ENCODE measurements around the gene LHFPL6. TPM values are rescaled to one million over a fixed set of nuclear protein-coding genes. Genes with fewer than 3 reads are reported as not detected.

The LHFPL6 gene
- total RNA-seq, 4 donors from 2014 or later = 40.2 to 77.5 (median 66.6) TPM

- no peaks in the 10 kb centered on the region for H3K27me3 ChIP-seq
- peak; percentile 35 for ATAC-seq
- no peak for TF ChIP-seq POLR2A (IDR thresholded peaks at IDR 0.05)
- no peak for TF ChIP-seq POLR2AphosphoS5 (IDR thresholded peaks at IDR 0.05)
- no peak for TF ChIP-seq CTCF (IDR thresholded peaks at IDR 0.05)
- no peak for TF ChIP-seq EP300 (IDR thresholded peaks at IDR 0.05)
- 24 to 64% methylated on average over 2 to 9 of the region's 13 CpGs for WGBS, 2 donors (ENCODE audit: low coverage in 1 of 2)
- H3K27ac ChIP-seq = peak overlapping the region in 2 of 4 donors; percentile 17 to 43
- peaks cover 3 to 48% (median 4%) of the 10 kb centered on the region in 3 donors for H3K4me1 ChIP-seq
- no peaks in the 10 kb centered on the region for H3K36me3 ChIP-seq
- H3K9me3 ChIP-seq = no peaks in the 10 kb centered on the region
- H3K4me3 ChIP-seq = no peak overlapping the region
Measured at GRCh38 chr13:39394796-39395678, 208.0 kb downstream of the LHFPL6 start.

GRCh38 chr13:39391761-39392160, 211.2 kb downstream of the LHFPL6 start:
- ATAC-seq = no peak
- no peak for TF ChIP-seq EP300 (IDR thresholded peaks at IDR 0.05)
- no peak for TF ChIP-seq POLR2A (IDR thresholded peaks at IDR 0.05)
- no peak for TF ChIP-seq POLR2AphosphoS5 (IDR thresholded peaks at IDR 0.05)
- TF ChIP-seq CTCF (IDR thresholded peaks at IDR 0.05) = no peak

GRCh38 chr13:39389013-39389412, 214.0 kb downstream of the LHFPL6 start:
- Histone ChIP-seq H3K27ac (no peak overlapping the region), H3K36me3 (no peaks in the 10 kb centered on the region), H3K4me3 (no peak overlapping the region), H3K4me1 (peaks cover 5 to 28% (median 6%) of the 10 kb centered on the region in 3 donors), H3K27me3 (no peaks in the 10 kb centered on the region), H3K9me3 (no peaks in the 10 kb centered on the region)
- ATAC-seq = no peak
- 82 to 86% methylated on average over 1 to 5 of the region's 5 CpGs for WGBS, 2 donors (ENCODE audit: low coverage in 1 of 2)
- TF ChIP-seq POLR2AphosphoS5 (IDR thresholded peaks at IDR 0.05) (no peak), POLR2A (IDR thresholded peaks at IDR 0.05) (no peak), CTCF (IDR thresholded peaks at IDR 0.05) (no peak), EP300 (IDR thresholded peaks at IDR 0.05) (no peak)

More at GRCh38 chr13:39391761-39392160, 211.2 kb downstream of the LHFPL6 start:
- Histone ChIP-seq H3K4me1 (peaks cover 3 to 25% (median 4%) of the 10 kb centered on the region in 3 donors), H3K27ac (no peak overlapping the region), H3K4me3 (no peak overlapping the region), H3K36me3 (no peaks in the 10 kb centered on the region), H3K27me3 (no peaks in the 10 kb centered on the region), H3K9me3 (no peaks in the 10 kb centered on the region)
- 67 to 92% methylated on average over 1 to 2 of the region's 2 CpGs for WGBS, 2 donors (ENCODE audit: low coverage in 1 of 2)

- H3K36me3 ChIP-seq = no peaks in the 10 kb centered on the region
- WGBS, 2 donors (ENCODE audit: low coverage in 1 of 2) = 11 to 29% methylated on average over 2 to 3 of the region's 3 CpGs
- no peak for ATAC-seq
- peak overlapping the region in 2 of 4 donors; percentile 14 to 48 for H3K27ac ChIP-seq
- H3K4me3 ChIP-seq = no peak overlapping the region
- H3K27me3 ChIP-seq = no peaks in the 10 kb centered on the region
- H3K4me1 ChIP-seq = peaks cover 5 to 32% (median 6%) of the 10 kb centered on the region in 3 donors
- H3K9me3 ChIP-seq = no peaks in the 10 kb centered on the region
- TF ChIP-seq POLR2A (IDR thresholded peaks at IDR 0.05) (no peak), CTCF (IDR thresholded peaks at IDR 0.05) (no peak), POLR2AphosphoS5 (IDR thresholded peaks at IDR 0.05) (no peak), EP300 (IDR thresholded peaks at IDR 0.05) (no peak)
Measured at GRCh38 chr13:39385621-39386231, 217.3 kb downstream of the LHFPL6 start.
